22Rv1 (cell line): ENCODE data around the gene GRIK4.

ENCODE experiments used
- H3K27ac ChIP-seq: fragments of 450-650 bp; 2 replicates; pipeline ENCODE4 v1.5.1; 2017
- CTCF ChIP-seq: fragments of 450-650 bp; IDR thresholded peaks from 2 replicates; pipeline ENCODE4 v1.5.1; 2017; ENCODE audit warnings: mild to moderate bottlenecking
- ZFX ChIP-seq: fragments of 450-650 bp; IDR thresholded peaks from 2 replicates; pipeline ENCODE4 v1.6.1; 2017; ENCODE audit warnings: antibody characterized with exemption, borderline replicate concordance

The GRIK4 gene

GRCh38 chr11:120899720-120900119 lies 388.2 kb downstream of the GRIK4 start:
- no peak for TF ChIP-seq CTCF
- no peak for TF ChIP-seq ZFX
- no peak overlapping the region for H3K27ac ChIP-seq

DNA sequence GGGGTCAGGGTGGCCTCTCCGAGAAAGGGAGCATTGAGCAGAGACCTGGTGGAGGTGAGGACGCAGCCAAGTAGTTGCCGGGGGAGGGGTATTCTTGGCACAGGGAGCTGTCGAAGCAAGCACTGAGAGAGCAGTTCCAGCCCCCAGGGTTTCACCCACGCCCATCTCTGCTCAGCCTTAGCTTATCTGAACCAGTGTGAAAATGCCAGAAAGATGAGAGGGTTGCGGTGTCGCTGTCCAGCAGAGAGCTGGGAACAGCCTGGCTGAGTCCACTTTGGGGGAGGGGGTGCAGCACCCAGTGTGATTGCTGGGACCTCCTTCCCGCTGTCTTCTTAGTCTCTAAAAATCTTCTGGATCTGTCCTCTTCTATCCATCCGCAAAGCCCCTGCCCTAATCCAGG lies 389.1 kb downstream of the GRIK4 start:
- TF ChIP-seq ZFX (no peak), CTCF (no peak)
- no peak overlapping the region for H3K27ac ChIP-seq

GRCh38 chr11:120903686-120904085 lies 392.1 kb downstream of the GRIK4 start:
- no peak for TF ChIP-seq CTCF
- TF ChIP-seq ZFX: no peak
- no peak overlapping the region for H3K27ac ChIP-seq

DNA sequence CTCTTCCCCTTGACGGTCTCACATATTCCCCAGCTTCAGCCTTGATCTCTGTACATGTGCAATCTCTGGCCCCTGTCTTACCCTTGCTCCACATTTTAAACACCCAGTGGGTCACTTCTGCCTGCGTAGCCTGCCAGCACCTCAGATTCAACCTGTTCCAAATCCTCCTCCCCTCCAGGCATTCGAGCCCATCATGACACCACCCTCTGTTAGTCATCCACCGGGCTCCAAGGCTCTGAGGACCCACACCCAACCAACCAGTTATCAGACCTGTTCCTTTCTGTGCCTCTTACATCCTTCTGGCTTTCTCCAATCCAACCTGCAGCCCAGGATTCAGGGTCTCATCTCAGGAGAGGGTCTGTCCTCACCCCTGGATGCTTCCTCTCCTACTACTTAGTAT lies 392.6 kb downstream of the GRIK4 start:
- no peak for TF ChIP-seq CTCF
- no peak for TF ChIP-seq ZFX
- no peak overlapping the region for H3K27ac ChIP-seq

GRCh38 chr11:120906766-120907165 lies 395.2 kb downstream of the GRIK4 start:
- H3K27ac ChIP-seq: no peak overlapping the region
- no peak for TF ChIP-seq ZFX
- no peak for TF ChIP-seq CTCF

DNA sequence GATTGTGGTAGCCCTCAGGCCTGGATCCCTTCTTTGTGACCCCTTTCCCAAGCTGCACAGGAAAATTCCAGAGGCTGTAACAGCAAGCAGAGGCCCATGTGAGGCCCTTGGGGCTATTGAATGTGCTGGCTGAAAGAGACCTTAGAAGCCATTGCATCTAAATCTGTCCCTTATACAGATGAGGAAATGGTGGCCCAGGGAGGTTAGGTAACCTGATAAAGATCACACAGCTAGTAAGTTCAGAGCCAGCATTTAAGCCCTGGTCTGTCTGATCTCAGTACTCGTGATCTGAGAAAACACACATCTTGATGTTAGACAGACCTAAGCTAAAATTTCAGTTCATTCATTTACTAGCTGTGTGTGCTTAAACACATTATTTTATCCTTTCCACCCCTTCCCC lies 396.4 kb downstream of the GRIK4 start:
- TF ChIP-seq CTCF (no peak), ZFX (no peak)
- no peak overlapping the region for H3K27ac ChIP-seq

DNA sequence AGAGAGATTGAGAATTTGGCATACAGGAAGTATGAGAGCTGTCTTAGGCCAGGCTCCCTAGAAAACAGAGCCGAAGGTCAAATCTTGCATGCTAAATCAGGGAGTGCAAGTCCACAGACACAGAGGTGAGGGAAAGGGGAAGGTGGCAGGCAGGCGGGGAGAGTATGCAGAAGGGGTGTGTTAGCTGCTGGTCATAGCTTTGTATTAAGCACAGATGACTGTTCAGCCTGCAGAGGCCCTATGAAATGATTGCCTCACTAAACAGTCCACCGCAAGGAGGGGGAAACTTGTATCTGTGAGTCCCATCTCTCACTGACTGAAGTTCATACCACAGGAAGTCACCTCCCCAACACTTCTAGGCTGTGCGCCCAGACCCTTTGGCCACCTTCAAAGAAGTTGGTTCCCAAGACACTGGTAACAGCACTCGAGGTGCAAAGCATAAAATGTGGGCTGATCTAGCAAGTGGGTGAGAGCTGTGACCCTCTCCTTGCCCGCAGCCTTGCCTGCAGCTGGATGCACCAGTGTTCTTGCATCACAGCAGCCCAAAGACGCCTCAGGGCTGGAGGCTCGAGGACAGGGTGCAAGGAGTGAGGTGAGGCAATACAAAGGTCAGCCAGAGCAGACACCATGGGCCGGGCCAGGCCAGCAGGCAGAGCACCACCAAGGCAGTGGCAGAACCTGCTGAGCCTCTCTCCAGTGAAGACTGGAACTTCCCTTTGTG lies 397.1 kb downstream of the GRIK4 start:
- TF ChIP-seq CTCF (no peak), ZFX (no peak)
- H3K27ac ChIP-seq: no peak overlapping the region
